Mesodermal cell (in vitro differentiated cells): ENCODE data around the gene L3HYPDH. TPM values are rescaled to one million over a fixed set of nuclear protein-coding genes. Genes with fewer than 3 reads are reported as not detected.

Source experiments
- H3K27ac ChIP-seq: 2 replicates; pipeline ENCODE4 v1.7.0; 2013; ENCODE audit warnings: mild to moderate bottlenecking, low read depth, low read length, moderate library complexity; ENCODE audit not compliant: severe bottlenecking
- H3K36me3 ChIP-seq: 2 replicates; pipeline ENCODE4 v1.7.1; 2013; ENCODE audit warnings: mild to moderate bottlenecking, low read length, moderate library complexity; ENCODE audit not compliant: control insufficient read depth, insufficient read depth
- H3K4me1 ChIP-seq: one replicate; pipeline ENCODE4 v1.7.1; 2013; ENCODE audit warnings: mild to moderate bottlenecking, low read length; ENCODE audit not compliant: insufficient read depth, control insufficient read depth, poor library complexity, severe bottlenecking
- H3K4me3 ChIP-seq: 2 replicates; pipeline ENCODE4 v1.7.0; 2013; ENCODE audit warnings: low read length, control low read depth, mild to moderate bottlenecking; ENCODE audit not compliant: insufficient read depth, poor library complexity, severe bottlenecking; ENCODE audit errors: extremely low read depth
- H3K9me3 ChIP-seq: 2 replicates; pipeline ENCODE4 v1.7.1; 2013; ENCODE audit warnings: mild to moderate bottlenecking, low read length, moderate library complexity; ENCODE audit not compliant: control insufficient read depth
- whole genome bisulfite sequencing, 2 experiments: methylation state at CpG; one replicate each; pipeline ENCODE4 v1.1.5; 2013; ENCODE audit warnings: missing lambda C conversion rate in 2 of 2; ENCODE audit not compliant: insufficient coverage in 2 of 2; 5-methylcytosine and 5-hydroxymethylcytosine counted together
- polyA plus RNA-seq, 2 experiments: library from polyadenylated mRNA; stranded (reverse); fragments of 50-300 nt; gene quantifications; one replicate each; pipeline ENCODE4 v1.2.3, GENCODE V29; 2013

The L3HYPDH gene
- polyA plus RNA-seq (2013, experiment 1 of 2) = 14.4 TPM
- 13.4 TPM for polyA plus RNA-seq (2013, experiment 2 of 2)

DNA sequence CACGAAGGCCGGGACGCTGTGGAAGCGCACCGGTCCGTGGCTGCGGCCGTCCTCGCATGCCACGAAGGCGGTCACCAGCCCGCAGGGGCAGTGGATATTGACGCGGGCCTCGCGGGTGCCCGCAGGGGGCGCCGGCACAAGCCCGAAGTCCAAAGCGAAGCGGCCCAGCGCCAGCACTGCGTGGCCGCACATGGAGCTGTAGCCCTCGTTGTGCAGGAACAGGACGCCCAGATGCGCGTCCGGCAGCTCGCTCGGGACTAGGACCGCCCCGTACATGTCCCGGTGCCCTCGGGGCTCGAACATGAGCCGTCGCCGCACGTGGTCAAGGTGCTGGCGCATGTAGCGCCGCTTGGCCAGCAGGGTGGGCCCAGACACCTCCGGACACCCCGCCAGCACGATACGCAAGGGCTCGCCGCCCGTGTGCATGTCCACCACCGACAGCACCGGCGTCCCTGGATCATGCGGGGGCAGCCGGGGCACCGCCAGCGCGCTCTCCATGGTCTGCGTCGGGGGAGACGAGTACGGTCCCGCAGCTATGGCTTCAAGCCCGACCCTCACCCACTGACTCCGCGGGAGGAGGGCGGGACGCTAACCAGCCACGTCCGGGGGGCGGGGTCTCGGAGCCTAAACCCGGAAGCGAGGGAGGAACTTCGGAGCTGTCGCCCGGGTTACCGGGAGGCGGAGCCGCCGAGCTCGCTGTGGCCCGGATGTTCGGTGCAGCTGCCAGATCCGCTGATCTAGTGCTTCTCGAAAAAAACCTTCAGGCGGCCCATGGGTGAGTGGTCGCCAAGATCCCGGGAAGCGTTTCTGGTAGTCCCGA is at the start of gene L3HYPDH, which contains the start of gene JKAMP:
L3HYPDH (minus strand) TSS at position 590 of the 820 bp plus-strand sequence; CDS start at position 498, 92 bp downstream.
JKAMP (plus strand) TSS at position 699 of the 820 bp plus-strand sequence; CDS start at position 772, 73 bp downstream.
- peak within 1 kb of the TSS; percentile 63 for H3K4me3 ChIP-seq
- H3K9me3 ChIP-seq = no peaks in the 10 kb centered on the region
- peaks cover 6% of the 10 kb centered on the region for H3K4me1 ChIP-seq
- H3K27ac ChIP-seq = peak within 1 kb of the TSS; percentile 88
- H3K36me3 ChIP-seq = peaks cover 17% of the 10 kb centered on the region
- WGBS, 2 experiments = 0% methylated on average over 84 to 92 of the region's 92 CpGs

DNA sequence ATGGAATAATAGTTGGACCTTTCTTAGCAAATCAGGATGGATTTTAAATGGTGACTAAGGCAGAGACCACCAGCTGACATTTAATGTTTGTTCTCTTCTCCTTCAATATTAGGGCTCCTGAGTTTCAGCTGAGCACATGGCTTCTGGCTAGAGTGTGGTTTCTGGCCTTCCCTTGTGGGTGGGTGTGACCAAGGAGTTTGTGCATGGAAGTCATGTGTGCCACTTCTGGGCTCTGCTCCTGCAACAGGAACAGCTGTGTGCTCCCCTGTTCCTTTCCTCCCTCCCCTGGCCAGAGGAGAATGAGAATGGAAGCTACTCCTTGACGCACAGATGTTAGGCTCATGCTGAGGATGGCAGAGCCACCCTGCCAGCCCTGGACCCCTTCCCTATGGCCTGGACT is 48.2 kb upstream of the L3HYPDH start:
- WGBS, 2 experiments = 88% methylated on average over 1 of the region's 1 CpG; no CpG with 5 or more reads in 1 of the 2 experiments
- Histone ChIP-seq H3K4me3 (no peak overlapping the region), H3K9me3 (no peaks in the 10 kb centered on the region), H3K27ac (no peak overlapping the region), H3K36me3 (no peaks in the 10 kb centered on the region), H3K4me1 (peaks cover 3% of the 10 kb centered on the region)

DNA sequence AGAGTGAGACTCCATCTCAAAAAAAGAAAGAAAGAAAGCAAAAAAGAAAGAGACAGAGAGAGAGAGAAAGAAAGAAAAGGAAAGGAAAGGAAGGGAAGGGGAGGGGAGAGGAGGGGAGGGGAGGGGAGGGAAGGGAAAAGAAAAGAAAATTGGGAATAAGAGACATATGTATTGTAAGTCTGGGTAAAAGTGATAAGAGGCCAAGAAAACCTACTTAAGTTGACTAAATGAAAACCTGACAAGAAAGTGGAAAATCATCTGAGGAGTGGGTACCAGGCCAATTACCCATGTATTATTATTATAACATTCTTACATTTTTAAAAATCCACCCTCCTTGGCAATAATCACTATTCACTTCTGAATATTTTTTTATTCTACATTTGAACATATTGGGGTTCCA is 46.1 kb upstream of the L3HYPDH start:
- Histone ChIP-seq H3K4me3 (no peak overlapping the region), H3K36me3 (no peaks in the 10 kb centered on the region), H3K27ac (no peak overlapping the region), H3K4me1 (no peaks in the 10 kb centered on the region), H3K9me3 (no peaks in the 10 kb centered on the region)

DNA sequence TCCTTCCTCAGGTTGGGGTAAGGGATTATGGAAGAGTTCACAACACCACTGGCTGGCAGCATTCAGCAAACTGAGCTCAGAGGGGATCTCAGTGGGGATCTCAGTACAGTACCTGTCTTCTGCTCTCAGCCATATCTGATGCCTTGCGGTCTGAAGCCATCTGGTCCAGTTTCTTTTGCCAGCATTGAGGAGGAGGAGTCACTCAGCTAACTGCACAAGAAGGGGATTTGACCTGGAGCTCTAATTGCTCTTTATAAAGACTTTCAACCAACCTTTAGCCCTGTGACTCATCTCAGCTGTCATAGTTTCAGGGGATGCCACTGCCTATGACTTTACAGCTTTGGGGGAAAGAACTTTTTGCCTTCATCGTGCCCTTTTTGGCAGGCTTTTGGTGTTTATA is 45.0 kb upstream of the L3HYPDH start:
- H3K9me3 ChIP-seq = no peaks in the 10 kb centered on the region
- H3K36me3 ChIP-seq = no peaks in the 10 kb centered on the region
- no peak overlapping the region for H3K4me3 ChIP-seq
- H3K27ac ChIP-seq = no peak overlapping the region
- WGBS, 2 experiments = 71 to 91% methylated on average over 1 of the region's 2 CpGs
- H3K4me1 ChIP-seq = no peaks in the 10 kb centered on the region

DNA sequence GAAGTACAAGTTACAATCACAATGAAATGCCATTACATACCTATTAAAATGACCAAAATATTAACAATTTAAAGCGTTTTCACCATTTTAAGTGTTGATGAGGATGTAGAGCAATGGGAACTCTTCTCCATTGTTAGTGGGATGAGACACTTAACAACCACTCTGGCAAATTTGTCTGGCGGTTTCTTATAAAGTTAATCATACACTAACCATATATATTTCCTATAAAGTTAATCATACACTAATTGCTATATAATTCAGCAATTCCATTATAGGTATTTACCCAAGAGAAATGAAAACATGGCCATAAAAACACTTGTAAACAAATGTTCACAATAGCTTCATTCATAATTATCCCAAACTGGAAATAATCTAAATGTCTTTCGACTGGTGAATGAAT is 36.0 kb upstream of the L3HYPDH start:
- Histone ChIP-seq H3K4me3 (no peak overlapping the region), H3K27ac (no peak overlapping the region), H3K4me1 (no peaks in the 10 kb centered on the region), H3K36me3 (no peaks in the 10 kb centered on the region), H3K9me3 (no peaks in the 10 kb centered on the region)
- no CpG with 5 or more reads among the region's 3 CpGs for WGBS, 2 experiments

DNA sequence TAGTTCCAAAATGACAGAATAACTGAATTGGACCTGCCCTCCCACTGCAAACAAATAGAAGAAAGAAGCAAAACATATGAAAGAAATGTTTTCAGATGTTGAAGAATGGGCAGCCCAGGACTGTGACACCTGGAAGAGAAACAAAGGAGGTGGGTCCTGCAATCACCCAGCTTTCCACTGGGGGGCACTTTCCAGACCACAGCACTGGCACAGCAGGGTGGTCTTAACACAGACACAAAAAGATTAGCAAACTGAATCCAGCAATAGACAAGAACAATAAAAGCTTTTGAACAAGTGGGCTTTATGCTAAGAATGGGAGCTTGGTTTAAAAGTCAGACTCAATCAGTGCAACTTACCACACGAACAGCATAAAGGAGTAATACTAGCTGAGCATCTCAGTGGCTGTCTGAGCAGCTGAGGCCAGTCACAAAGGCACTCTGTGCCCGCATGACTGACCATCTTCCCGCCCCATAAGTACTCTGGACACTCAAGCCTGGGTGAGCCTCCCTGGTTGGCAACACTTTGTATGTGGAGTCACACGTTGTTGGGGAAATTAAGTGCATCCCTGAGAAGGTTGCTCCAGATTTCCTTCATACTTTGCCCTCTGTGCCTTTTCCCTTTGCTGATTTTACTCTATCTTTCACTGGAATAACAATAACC is 27.8 kb upstream of the L3HYPDH start:
- 84 to 93% methylated on average over 3 to 4 of the region's 4 CpGs for WGBS, 2 experiments
- H3K9me3 ChIP-seq = no peaks in the 10 kb centered on the region
- no peak overlapping the region for H3K27ac ChIP-seq
- H3K4me3 ChIP-seq = no peak overlapping the region
- H3K4me1 ChIP-seq = no peaks in the 10 kb centered on the region
- H3K36me3 ChIP-seq = no peaks in the 10 kb centered on the region

DNA sequence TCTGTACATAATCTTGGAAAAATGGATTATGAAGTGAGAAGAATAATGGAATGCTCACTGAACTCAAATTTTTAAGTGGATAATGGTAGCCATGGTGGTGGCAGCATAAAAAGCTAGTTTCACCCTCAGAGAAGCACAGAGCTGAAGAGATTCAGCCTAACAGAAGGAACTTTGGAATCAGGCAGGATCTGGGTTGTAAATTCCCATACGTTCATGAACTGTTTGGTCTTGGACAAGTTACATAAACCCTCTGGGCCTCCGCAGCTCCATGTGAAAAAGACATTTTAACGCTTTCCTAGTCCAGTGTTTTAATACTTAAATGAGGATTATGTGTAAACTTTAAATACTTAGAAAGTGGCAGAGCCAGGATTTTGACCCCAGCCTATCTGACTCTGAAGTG is 26.8 kb upstream of the L3HYPDH start:
- no peak overlapping the region for H3K27ac ChIP-seq
- H3K9me3 ChIP-seq = no peaks in the 10 kb centered on the region
- 58 to 67% methylated on average over 2 to 3 of the region's 3 CpGs for WGBS, 2 experiments
- H3K36me3 ChIP-seq = no peaks in the 10 kb centered on the region
- H3K4me1 ChIP-seq = no peaks in the 10 kb centered on the region
- no peak overlapping the region for H3K4me3 ChIP-seq

DNA sequence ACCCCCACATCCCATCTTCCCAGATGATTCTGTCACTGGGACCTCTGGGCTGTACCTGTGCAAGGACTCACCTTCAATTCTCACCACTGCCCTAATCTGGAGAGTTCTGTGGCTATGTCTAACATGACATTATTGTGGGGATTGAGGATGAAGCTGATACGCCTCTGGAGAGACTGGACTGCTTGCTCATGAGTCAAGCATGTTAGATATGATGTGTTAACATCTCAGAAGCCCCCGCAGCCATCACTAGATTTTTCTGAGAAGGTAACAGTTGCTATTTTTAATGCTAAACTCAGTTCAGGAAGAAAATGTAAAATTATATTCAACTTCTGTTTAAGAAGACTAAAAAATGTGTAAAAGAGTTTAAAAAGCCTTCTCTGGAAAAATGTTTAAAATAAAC is 25.8 kb upstream of the L3HYPDH start:
- 83% methylated on average over 1 of the region's 2 CpGs; no CpG with 5 or more reads in 1 of the 2 experiments for WGBS, 2 experiments
- H3K4me3 ChIP-seq = no peak overlapping the region
- no peak overlapping the region for H3K27ac ChIP-seq
- no peaks in the 10 kb centered on the region for H3K9me3 ChIP-seq
- H3K36me3 ChIP-seq = no peaks in the 10 kb centered on the region
- H3K4me1 ChIP-seq = no peaks in the 10 kb centered on the region

DNA sequence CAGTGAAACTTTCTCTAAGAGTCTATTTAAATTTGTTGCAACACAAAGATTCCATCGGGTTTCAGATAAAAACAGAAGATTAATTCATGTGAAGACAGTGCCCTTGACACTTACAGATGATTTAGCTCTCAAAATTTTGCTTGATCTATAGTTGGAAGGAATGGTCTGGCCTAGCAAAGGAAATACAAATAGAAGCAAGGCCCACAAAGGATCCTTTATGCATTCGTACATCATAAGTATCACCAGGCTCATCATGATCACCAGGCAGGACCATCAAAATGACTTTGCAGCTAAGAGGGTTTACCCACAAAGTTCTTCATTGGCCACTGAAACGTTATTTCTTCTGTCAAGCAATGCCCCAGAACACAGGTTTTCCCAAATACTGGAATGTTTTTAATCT is 24.9 kb upstream of the L3HYPDH start:
- Histone ChIP-seq H3K27ac (no peak overlapping the region), H3K4me1 (no peaks in the 10 kb centered on the region), H3K36me3 (peaks cover under 1% of the 10 kb centered on the region), H3K9me3 (no peaks in the 10 kb centered on the region), H3K4me3 (no peak overlapping the region)
- WGBS, 2 experiments = 82 to 83% methylated on average over 2 to 3 of the region's 3 CpGs

DNA sequence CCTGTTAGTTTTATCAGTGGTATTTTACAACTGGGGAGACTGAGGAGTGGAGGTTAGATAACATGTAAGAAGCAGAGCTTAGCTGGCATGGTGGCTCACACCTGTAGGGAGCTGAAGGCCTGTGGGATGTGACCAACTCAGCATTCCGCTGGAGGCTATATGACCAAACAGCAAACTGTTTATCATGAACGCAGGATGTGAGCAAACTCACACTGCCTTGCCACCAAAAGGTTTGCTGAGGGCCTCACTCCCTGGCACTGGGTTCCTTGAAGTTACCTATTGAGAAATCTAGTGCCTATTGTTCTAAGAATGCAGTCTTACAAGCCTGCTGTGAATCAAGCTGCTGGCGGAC is 23.5 kb upstream of the L3HYPDH start:
- peaks cover 13% of the 10 kb centered on the region for H3K36me3 ChIP-seq
- no peak overlapping the region for H3K27ac ChIP-seq
- H3K4me1 ChIP-seq = no peaks in the 10 kb centered on the region
- WGBS, 2 experiments = 79 to 93% methylated on average over 2 of the region's 3 CpGs
- H3K4me3 ChIP-seq = no peak overlapping the region
- no peaks in the 10 kb centered on the region for H3K9me3 ChIP-seq
